Upper lobe of left lung (tissue), 4 donors: ENCODE data around the gene DEFB113.

Experiments
- POLR2A ChIP-seq, 4 donors: fragments of 450-650 bp; IDR thresholded peaks; one replicate each; pipeline ENCODE4 v1.5.1; 2016 to 2017; ENCODE audit warnings: antibody characterized with exemption in 4 of 4, mild to moderate bottlenecking in 2 of 4
- TF ChIP-seq, protein P1 (sequence below), 6 experiments: fragments of 450-650 bp in 4 of 6; fragments of 200-600 bp in 2 of 6; sonication (generic) in 2 of 6; IDR thresholded peaks; one replicate each; pipeline ENCODE4 v1.5.1; 2016 to 2019; ENCODE audit warnings: antibody characterized with exemption in 6 of 6

GRCh38 chr6:49982046-49982445, 12.6 kb upstream of the DEFB113 start:
- TF ChIP-seq, protein P1, sequence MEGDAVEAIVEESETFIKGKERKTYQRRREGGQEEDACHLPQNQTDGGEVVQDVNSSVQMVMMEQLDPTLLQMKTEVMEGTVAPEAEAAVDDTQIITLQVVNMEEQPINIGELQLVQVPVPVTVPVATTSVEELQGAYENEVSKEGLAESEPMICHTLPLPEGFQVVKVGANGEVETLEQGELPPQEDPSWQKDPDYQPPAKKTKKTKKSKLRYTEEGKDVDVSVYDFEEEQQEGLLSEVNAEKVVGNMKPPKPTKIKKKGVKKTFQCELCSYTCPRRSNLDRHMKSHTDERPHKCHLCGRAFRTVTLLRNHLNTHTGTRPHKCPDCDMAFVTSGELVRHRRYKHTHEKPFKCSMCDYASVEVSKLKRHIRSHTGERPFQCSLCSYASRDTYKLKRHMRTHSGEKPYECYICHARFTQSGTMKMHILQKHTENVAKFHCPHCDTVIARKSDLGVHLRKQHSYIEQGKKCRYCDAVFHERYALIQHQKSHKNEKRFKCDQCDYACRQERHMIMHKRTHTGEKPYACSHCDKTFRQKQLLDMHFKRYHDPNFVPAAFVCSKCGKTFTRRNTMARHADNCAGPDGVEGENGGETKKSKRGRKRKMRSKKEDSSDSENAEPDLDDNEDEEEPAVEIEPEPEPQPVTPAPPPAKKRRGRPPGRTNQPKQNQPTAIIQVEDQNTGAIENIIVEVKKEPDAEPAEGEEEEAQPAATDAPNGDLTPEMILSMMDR (IDR thresholded peaks at IDR 0.05): no peak
- TF ChIP-seq POLR2A (IDR thresholded peaks at IDR 0.05): no peak
